ENCODE data around the gene PSMD8.

The PSMD8 gene

DNA sequence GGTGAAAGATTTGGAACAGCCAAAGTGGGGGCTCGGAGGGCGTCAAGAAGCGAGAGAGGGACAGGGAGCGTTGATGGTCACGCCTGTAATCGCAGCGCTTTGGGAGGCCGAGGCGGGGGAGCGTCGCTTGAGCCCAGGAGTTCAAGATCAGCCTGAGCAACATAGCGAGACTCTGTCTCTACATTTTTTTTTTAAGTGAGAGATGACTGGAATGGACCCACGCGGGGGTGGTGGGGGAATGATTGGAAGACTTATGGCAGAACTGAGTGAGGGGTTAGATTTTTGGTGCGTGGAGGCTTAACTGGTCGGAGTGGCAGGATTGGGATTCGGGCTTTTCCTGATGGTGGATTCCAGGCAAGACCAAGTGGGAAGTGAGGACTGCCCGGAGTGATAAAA lies 725 bp downstream of the PSMD8 start:
- no peak for DNase-seq (ENCODE audit: low spot score)
- TF ChIP-seq, protein P1, sequence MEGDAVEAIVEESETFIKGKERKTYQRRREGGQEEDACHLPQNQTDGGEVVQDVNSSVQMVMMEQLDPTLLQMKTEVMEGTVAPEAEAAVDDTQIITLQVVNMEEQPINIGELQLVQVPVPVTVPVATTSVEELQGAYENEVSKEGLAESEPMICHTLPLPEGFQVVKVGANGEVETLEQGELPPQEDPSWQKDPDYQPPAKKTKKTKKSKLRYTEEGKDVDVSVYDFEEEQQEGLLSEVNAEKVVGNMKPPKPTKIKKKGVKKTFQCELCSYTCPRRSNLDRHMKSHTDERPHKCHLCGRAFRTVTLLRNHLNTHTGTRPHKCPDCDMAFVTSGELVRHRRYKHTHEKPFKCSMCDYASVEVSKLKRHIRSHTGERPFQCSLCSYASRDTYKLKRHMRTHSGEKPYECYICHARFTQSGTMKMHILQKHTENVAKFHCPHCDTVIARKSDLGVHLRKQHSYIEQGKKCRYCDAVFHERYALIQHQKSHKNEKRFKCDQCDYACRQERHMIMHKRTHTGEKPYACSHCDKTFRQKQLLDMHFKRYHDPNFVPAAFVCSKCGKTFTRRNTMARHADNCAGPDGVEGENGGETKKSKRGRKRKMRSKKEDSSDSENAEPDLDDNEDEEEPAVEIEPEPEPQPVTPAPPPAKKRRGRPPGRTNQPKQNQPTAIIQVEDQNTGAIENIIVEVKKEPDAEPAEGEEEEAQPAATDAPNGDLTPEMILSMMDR (IDR thresholded peaks at IDR 0.05; ENCODE audit: extremely low read depth, missing control alignments) = no peak

DNA sequence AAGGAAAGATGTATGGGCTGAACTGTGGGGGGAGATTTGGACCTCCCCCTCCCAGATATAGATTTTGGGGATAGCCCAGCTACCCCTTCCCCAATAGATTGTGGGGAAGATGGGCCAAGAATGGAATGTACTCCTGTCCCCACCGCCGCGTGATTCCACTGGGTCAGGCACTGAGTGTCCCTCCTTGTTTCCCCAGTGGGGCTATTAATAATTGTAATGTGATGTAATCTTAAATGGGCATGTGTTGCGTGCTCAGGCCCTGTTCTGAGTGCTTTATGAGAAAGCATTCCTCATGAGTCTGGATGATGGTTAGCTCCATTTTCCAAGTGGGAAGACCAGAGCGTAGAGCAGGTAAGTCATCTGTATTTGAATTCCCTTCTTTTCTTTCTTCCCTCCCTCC lies 1.4 kb downstream of the PSMD8 start:
- no peak for DNase-seq (ENCODE audit: low spot score)
- TF ChIP-seq, protein P1 (IDR thresholded peaks at IDR 0.05; ENCODE audit: extremely low read depth, missing control alignments) = no peak

DNA sequence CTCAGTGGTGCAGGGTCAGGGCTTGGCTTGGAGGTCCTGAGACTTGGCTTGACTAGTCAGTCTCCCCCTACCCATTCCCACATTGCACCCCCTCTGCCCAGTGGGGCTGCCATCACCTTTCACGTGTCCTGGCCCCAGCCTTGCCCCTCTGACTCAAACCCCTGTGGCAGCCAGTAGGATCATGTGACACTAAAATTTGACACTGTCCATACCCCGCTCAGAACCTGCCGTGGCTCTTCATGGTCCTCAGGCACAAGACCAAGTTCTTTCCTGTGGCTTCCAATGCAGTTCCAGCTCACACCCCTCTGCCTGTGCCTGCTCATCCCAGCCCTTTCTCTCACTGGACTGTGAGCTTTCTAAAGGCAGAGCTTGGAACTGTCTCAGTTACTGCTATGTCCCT lies 2.2 kb downstream of the PSMD8 start:
- no peak for DNase-seq (ENCODE audit: low spot score)
- TF ChIP-seq, protein P1 (IDR thresholded peaks at IDR 0.05; ENCODE audit: extremely low read depth, missing control alignments) = no peak

DNA sequence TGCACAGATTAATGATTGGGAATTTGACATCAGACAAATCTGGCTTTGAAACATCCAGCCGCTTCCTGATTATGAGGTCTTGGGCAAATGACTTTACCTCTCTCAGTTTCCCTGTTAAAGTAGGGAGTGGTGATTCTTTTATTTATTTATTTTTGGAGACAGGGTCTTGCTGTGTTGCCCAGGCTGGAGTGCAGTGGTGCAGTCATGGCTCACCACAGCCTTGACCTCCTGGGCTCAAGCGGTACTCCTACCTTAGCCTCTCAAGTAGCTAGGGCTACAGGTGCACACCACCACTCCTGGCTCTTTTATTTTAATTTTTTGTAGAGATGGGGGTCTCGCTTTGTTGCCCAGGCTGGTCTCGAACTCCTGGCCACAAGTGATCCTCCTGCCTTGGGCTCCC lies 2.7 kb downstream of the PSMD8 start:
- TF ChIP-seq, protein P1 (IDR thresholded peaks at IDR 0.05; ENCODE audit: extremely low read depth, missing control alignments) = no peak
- DNase-seq (ENCODE audit: low spot score) = no peak

DNA sequence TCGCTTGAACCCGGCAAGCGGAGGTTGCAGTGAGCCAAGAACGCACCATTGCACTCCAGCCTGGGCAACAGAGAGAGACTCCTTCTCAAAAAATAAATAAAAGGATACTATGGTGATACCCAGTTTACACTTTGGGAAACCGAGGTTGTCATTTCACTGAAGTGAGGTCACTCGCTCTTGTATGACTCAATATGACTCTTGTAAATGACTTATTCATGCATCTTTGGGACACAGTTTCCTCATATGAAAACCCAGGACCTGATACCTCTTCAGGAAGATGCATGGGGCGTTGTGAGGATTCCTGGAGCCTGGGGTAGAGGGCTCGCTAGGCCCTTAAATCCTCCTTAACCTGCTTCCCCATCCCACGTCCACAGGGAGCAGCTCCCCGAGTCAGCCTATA lies 4.5 kb downstream of the PSMD8 start:
- DNase-seq (ENCODE audit: low spot score) = no peak
- TF ChIP-seq, protein P1 (IDR thresholded peaks at IDR 0.05; ENCODE audit: extremely low read depth, missing control alignments) = no peak

DNA sequence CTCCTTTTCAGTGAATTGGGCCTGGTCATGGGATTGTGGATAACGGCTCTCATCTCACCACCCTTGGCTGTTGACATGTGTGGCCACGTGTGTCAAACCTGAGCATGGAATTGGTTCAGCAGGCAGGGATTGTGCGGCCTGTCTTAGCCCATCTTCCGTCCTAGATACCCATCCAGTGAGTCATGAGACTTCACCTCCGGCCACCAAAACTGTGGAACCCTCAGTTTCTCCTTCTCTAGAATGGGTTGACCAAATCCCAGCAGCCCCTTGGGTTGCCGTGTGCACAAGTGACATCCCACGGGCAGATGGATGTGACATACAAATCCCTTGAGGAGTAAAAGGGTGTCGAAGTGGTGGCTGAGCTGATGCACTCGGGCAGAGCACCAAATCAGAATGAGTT lies 6.8 kb downstream of the PSMD8 start:
- TF ChIP-seq, protein P1 (IDR thresholded peaks at IDR 0.05; ENCODE audit: extremely low read depth, missing control alignments) = no peak
- DNase-seq (ENCODE audit: low spot score) = no peak

DNA sequence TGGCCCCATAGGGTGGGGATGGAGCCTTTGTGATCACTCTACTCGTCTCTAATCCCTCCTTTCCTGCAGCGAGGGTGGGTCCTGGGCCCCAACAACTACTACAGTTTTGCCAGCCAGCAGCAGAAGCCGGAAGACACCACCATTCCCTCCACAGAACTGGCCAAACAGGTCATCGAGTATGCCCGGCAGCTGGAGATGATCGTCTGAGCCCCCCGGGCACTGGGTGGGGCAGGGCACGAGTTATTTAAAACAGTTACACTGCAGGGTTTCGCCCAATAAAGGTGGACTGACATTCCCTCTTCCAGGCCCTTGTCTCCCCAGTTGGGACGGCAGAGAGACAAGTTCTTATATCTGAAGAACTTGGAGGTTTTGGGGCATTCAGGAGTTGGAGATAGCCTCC lies 8.8 kb downstream of the PSMD8 start:
- DNase-seq (ENCODE audit: low spot score) = no peak
- TF ChIP-seq, protein P1 (IDR thresholded peaks at IDR 0.05; ENCODE audit: extremely low read depth, missing control alignments) = no peak
